KOPT-K1 (cell line): ENCODE data around the gene FALEC.
A peak's percentile ranks its signal among the peaks of the same experiment; 100 is the strongest.

Experiments
- H3K27ac ChIP-seq: fragments of 200-600 bp; sonication (generic); 2 replicates; pipeline ENCODE4 v1.5.1; 2016; ENCODE audit warnings: antibody characterized with exemption, mild to moderate bottlenecking, low read depth, low read length; ENCODE audit not compliant: poor library complexity, severe bottlenecking
- H3K36me3 ChIP-seq: fragments of 200-600 bp; sonication (generic); 2 replicates; pipeline ENCODE4 v1.5.1; 2017; ENCODE audit warnings: antibody characterized with exemption, mild to moderate bottlenecking, low read length, moderate library complexity; ENCODE audit not compliant: insufficient read depth
- H3K9me3 ChIP-seq: fragments of 200-600 bp; sonication (generic); 2 replicates; pipeline ENCODE4 v1.5.1; 2017; ENCODE audit warnings: antibody characterized with exemption, low read length, mild to moderate bottlenecking; ENCODE audit not compliant: insufficient read depth, poor library complexity, severe bottlenecking

FALEC gene

DNA sequence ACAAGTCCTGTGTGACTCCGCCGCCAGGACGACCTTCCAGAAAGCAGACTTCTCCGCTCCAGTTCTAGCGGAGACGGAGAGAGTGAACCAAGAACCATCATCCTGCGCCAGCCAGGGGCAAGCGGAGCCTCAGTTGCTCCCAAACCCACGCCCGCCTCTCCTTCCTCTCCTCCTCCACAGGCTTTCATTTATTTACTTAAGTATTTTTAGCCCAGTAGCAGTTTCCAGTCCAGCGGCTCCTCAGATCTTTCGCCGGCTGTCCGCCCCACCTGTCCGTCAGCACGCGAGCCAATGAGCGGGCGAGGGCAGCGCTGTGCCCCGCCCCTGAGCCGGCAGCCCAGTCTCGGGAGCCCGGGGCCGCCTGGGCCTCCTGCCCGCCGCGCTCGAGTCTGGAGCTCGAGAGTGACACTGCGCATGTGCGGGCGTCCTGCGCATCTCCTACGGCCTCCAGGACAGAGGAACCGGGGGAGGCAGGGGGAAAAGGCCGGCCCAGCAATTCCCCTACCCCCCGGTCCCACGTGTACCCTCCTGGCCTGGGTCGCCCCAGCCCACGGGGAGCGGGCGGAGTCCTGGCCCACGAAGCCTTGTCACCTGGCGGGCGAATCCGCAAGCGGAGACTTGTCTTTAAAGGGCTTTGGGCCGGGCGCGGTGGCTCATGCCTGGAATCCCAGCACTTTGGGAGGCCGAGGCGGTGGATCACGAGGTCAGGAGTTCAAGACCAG, at the start of gene FALEC:
Gene FALEC (plus strand): TSS at position 425 of the 722 bp plus-strand sequence.
- peak within 1 kb of the TSS; percentile 48 for H3K27ac ChIP-seq
- no peaks in the 10 kb centered on the region for H3K9me3 ChIP-seq
- H3K36me3 ChIP-seq = no peaks in the 10 kb centered on the region

GRCh38 chr1:150466964-150467363, 48.6 kb upstream of the FALEC start:
- no peak overlapping the region for H3K27ac ChIP-seq
- H3K36me3 ChIP-seq = peaks cover 77% of the 10 kb centered on the region
- H3K9me3 ChIP-seq = no peaks in the 10 kb centered on the region

DNA sequence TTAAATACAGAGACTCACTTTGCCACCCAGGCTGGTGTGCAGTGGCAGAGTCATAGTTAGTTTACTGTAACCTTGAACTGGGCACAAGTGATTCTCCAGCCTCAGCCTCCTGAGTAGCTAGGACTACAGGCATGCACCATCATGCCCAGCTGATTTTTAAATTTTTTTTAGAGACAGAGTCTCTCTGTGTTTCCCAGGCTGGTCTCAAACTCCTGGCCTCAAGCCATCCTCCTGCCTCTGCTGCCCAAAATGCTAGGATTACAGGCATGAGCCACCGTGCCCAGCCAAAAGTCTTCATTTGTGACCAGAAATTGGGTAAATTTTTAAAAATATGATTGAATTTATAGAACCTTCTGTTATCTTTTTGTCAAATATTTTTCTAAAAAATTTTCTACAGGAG, 46.3 kb upstream of the FALEC start:
- Histone ChIP-seq H3K9me3 (no peaks in the 10 kb centered on the region), H3K36me3 (peaks cover 89% of the 10 kb centered on the region), H3K27ac (no peak overlapping the region)

DNA sequence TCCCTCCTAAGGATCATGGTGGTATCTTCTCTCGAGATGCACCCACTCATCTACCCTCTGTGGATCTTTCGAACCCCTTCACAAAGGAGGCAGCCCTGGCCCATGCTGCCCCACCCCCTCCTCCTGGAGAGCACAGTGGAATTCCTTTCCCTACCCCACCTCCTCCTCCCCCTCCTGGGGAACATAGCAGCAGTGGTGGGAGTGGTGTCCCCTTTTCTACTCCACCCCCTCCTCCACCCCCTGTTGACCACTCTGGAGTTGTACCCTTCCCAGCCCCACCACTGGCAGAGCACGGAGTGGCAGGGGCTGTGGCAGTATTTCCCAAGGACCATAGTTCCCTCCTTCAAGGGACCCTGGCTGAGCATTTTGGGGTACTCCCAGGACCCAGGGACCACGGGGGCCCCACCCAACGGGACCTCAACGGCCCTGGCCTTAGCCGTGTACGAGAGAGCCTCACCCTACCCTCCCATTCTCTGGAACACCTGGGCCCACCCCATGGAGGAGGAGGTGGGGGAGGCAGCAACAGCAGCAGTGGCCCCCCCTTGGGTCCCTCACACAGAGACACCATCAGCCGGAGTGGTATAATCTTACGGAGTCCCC, 42.9 kb upstream of the FALEC start:
- H3K36me3 ChIP-seq = peaks cover 57% of the 10 kb centered on the region
- no peak overlapping the region for H3K27ac ChIP-seq
- H3K9me3 ChIP-seq = no peaks in the 10 kb centered on the region

DNA sequence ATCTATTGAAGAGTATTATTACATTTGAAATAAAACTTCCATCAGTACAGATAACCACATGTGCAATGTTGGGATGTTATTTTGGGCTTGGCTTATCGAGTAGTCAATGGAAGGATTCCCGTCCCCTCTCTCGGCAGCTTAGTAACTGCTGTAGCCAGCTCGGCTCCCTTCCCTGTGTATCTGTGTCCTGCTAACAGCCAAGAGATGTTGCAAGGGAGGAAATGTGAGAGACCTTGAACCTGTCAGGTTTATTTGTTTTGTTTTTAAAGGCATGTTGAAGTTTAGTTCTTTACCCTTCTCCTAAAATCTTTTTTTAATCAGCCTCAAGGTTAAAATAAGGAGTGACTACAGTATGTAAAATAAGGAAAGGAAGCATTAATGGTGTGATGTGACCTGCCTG, 41.9 kb upstream of the FALEC start:
- H3K27ac ChIP-seq = no peak overlapping the region
- peaks cover 50% of the 10 kb centered on the region for H3K36me3 ChIP-seq
- H3K9me3 ChIP-seq = no peaks in the 10 kb centered on the region

DNA sequence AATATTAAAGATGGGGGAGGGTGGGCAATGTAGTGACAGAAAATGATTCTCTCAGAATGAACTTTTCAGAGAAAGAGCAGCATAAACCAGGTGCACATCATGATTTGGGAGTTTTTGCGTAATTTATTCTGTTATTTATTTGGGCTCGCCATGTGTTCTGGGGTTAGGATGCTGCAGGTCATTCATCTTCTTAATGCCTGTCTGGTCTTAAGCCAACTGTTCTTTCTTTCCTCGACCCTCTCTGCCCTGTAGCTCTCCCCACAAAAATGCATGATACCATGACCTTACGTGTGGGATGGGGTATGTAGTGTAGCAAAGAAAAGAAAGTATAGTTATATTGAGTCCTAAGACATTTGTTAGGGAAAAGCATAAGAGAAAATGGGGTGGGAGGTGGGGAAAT, 40.7 kb upstream of the FALEC start:
- Histone ChIP-seq H3K9me3 (no peaks in the 10 kb centered on the region), H3K36me3 (peaks cover 41% of the 10 kb centered on the region), H3K27ac (no peak overlapping the region)

DNA sequence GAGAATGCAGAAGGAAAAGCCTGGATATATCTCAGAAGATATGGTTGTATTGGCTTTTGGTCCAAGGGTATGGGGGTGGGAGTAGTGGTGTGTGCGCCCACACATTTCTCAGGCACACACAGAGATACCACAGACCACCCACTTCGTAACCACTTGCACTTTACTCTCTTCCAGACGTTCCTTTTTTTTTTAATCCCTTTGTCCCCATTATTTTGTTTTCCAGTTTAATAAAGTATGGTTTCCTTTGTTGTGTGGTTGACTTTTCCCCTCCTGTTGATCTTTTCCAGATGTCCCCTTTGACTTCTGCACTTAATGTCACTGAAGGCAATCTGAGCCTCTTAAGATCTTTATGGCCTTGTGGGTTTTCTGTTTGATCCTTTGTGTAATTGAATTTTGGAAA, 38.8 kb upstream of the FALEC start:
- peaks cover 22% of the 10 kb centered on the region for H3K36me3 ChIP-seq
- no peaks in the 10 kb centered on the region for H3K9me3 ChIP-seq
- H3K27ac ChIP-seq = no peak overlapping the region

DNA sequence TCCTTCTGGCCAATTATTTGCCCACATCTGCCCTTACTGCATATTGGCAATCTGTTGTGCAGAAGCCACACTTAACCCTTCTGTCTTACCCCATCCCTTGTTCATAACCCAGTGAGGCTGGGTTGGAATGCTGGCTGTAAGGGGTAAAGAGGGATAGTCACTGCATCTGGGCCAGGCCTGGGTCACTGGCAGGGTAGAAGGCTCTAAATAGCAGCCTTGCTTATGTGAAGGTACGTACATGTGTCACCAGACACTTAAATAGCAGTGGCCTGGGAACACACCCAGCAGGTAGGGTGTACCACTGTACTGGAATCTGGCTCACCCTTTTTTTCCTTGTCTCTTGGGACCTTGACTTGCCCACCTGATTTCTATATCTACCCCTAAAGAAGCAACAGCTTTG, 38.2 kb upstream of the FALEC start:
- no peak overlapping the region for H3K27ac ChIP-seq

GRCh38 chr1:150477733-150478132, 37.8 kb upstream of the FALEC start:
- Histone ChIP-seq H3K9me3 (no peaks in the 10 kb centered on the region), H3K36me3 (peaks cover 12% of the 10 kb centered on the region), H3K27ac (no peak overlapping the region)

More for the DNA sequence above, 38.2 kb upstream of the FALEC start:
- no peaks in the 10 kb centered on the region for H3K9me3 ChIP-seq
- peaks cover 16% of the 10 kb centered on the region for H3K36me3 ChIP-seq

- Histone ChIP-seq H3K27ac (no peak overlapping the region), H3K36me3 (no peaks in the 10 kb centered on the region), H3K9me3 (no peaks in the 10 kb centered on the region)
Measured at GRCh38 chr1:150479370-150479769, 36.2 kb upstream of the FALEC start.

- H3K9me3 ChIP-seq = no peaks in the 10 kb centered on the region
- H3K27ac ChIP-seq = no peak overlapping the region
Measured at GRCh38 chr1:150479927-150480352, 35.6 kb upstream of the FALEC start.

DNA sequence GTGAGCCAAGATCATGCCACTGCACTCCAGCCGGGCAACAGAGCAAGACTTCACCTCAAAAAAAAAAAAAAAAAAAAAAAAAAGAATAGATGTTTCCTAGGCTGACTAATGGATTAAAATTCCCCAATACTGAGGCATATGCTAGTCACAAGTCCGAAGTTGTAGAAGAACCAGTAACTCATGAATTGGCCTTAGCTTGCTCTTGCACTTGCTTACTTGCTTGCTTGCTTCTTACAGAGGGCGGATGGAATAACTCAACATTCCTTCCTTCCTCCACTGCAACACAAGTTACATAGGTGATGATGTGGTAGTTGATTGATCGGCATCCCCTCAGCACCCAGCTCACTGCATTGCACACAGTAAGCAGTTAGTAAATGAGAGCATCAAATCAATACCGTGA, 31.1 kb upstream of the FALEC start:
- no peaks in the 10 kb centered on the region for H3K9me3 ChIP-seq
- no peak overlapping the region for H3K27ac ChIP-seq

More at GRCh38 chr1:150479927-150480352, 35.6 kb upstream of the FALEC start:
- no peaks in the 10 kb centered on the region for H3K36me3 ChIP-seq

GRCh38 chr1:150484861-150485260, 30.7 kb upstream of the FALEC start:
- no peaks in the 10 kb centered on the region for H3K9me3 ChIP-seq
- peaks cover 10% of the 10 kb centered on the region for H3K36me3 ChIP-seq
- H3K27ac ChIP-seq = no peak overlapping the region

More for the DNA sequence above, 31.1 kb upstream of the FALEC start:
- peaks cover 8% of the 10 kb centered on the region for H3K36me3 ChIP-seq

DNA sequence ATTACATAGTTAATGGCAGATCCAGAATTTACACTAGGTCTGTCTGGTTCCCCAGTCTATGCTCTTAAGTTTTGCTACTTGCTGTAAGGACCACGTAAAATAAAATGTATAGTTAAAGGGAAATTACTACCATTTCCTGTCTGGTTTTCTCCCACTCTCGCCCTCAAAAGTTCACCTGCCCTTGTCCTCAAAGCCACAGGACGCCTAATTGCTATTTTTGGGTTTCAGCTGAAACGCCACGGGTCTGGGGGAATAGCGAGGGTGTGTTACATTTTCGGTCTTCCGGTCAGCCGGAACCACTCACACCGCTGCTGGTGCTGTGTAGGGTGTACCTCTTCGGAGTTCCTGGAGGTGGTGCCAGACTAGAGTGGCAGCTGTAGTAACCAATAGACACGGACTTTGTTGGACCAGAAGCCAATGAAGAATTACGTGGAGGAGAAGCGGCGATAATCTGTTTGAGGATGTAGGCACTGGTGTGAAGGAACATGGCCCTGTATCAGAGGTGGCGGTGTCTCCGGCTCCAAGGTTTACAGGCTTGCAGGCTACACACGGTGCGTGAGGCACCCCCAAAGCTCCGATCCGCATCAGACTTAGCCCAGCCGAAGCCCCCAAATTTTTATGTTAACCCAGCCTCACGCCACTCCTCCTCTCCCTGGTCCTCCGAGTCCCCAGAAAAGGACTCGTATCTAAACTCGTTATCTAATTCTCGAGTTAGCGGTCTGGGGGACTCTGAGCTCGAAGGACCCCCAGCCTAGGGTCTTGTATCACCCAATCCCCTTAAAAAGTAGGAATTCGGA, 28.4 kb upstream of the FALEC start, which contains the start of gene TARS2:
Gene TARS2 (plus strand): TSS at position 454 of the 797 bp plus-strand sequence. CDS start 32 bp downstream, at position 486.
- H3K27ac ChIP-seq = peak within 1 kb of the TSS; percentile 74

GRCh38 chr1:150487763-150488115, 27.8 kb upstream of the FALEC start:
- Histone ChIP-seq H3K27ac (peak overlapping the region; percentile 74), H3K36me3 (peaks cover 36% of the 10 kb centered on the region), H3K9me3 (no peaks in the 10 kb centered on the region)

More for the DNA sequence above, 28.4 kb upstream of the FALEC start, which contains the start of gene TARS2:
- Histone ChIP-seq H3K36me3 (peaks cover 31% of the 10 kb centered on the region), H3K9me3 (no peaks in the 10 kb centered on the region)
